HEK293 (cell line): ENCODE measurements around the gene RXRG.

Source experiments
- CTCF ChIP-seq: fragments of 450-650 bp; formaldehyde crosslinking; IDR thresholded peaks from 2 replicates; pipeline ENCODE4 v1.5.1; 2016; ENCODE audit warnings: missing biosample characterization, missing genetic modification characterization
- KLF16 ChIP-seq: fragments of 450-650 bp; formaldehyde crosslinking; IDR thresholded peaks from 2 replicates; pipeline ENCODE4 v1.5.1; 2017; ENCODE audit warnings: missing biosample characterization, missing genetic modification characterization
- REST ChIP-seq: fragments of 450-650 bp; formaldehyde crosslinking; IDR thresholded peaks from 2 replicates; pipeline ENCODE4 v1.5.1; 2016; ENCODE audit warnings: missing biosample characterization, missing genetic modification characterization
- ZBTB49 ChIP-seq: fragments of 450-650 bp; formaldehyde crosslinking; IDR thresholded peaks from 2 replicates; pipeline ENCODE4 v1.5.1; 2016; ENCODE audit warnings: missing biosample characterization, missing genetic modification characterization, low read depth
- ZNF274 ChIP-seq, 2 experiments: fragments of 200-500 bp in 1 of 2; fragments of 450-650 bp in 1 of 2; sonication (Bioruptor generic) in 1 of 2; formaldehyde crosslinking in 1 of 2; IDR thresholded peaks; 2 replicates each; pipeline versions ENCODE4 v1.5.1 to v1.6.1; 2014 to 2016; ENCODE audit warnings: borderline replicate concordance in 1 of 2, inconsistent platforms in 1 of 2, low read length in 1 of 2, missing biosample characterization in 1 of 2, missing genetic modification characterization in 1 of 2
- ZNF302 ChIP-seq: fragments of 450-650 bp; formaldehyde crosslinking; IDR thresholded peaks from 2 replicates; pipeline ENCODE4 v1.5.1; 2016; ENCODE audit warnings: missing biosample characterization, missing genetic modification characterization, low read depth
- ZNF561 ChIP-seq: fragments of 450-650 bp; IDR thresholded peaks from 2 replicates; pipeline ENCODE4 v1.5.1; 2018; ENCODE audit warnings: missing biosample characterization, missing genetic modification characterization, borderline replicate concordance
- ZNF585B ChIP-seq: fragments of 450-650 bp; formaldehyde crosslinking; IDR thresholded peaks from 2 replicates; pipeline ENCODE4 v1.5.1; 2016; ENCODE audit warnings: missing biosample characterization, missing genetic modification characterization
- ZNF677 ChIP-seq: fragments of 450-650 bp; IDR thresholded peaks from 2 replicates; pipeline ENCODE4 v1.5.0; 2018; ENCODE audit warnings: missing biosample characterization, mild to moderate bottlenecking, missing genetic modification characterization, moderate library complexity

- TF ChIP-seq CTCF (no peak), ZNF677 (tag by site-specific recombination) (no peak), ZNF561 (no peak), ZBTB49 (no peak), KLF16 (tag by site-specific recombination) (no peak), ZNF585B (tag by site-specific recombination) (no peak), ZNF274 (IDR thresholded peaks at IDR 0.05; ENCODE audit: low read length) (no peak), ZNF274 (tag by site-specific recombination; IDR thresholded peaks at IDR 0.05; ENCODE audit: borderline replicate concordance) (no peak), ZNF302 (tag by site-specific recombination) (no peak), REST (tag by site-specific recombination) (no peak)
Measured at GRCh38 chr1:165383599-165384405, 61.1 kb downstream of the RXRG start.
